B cell (primary cell): Measurements from ENCODE around the gene FEM1C. TPM values are rescaled to one million over a fixed set of nuclear protein-coding genes. Genes with fewer than 3 reads are reported as not detected.

ENCODE experiments used
- ATAC-seq: fragments of 200-7000 bp; cut with Tn5 transposase; one replicate; pipeline ENCODE4 v1.10.0; 2021; ENCODE audit warnings: low read depth, mild to moderate bottlenecking, moderate number of reproducible peaks, moderate library complexity
- CTCF ChIA-PET: fragments of 350-600 bp; sonication (Branson Sonifier 250); formaldehyde crosslinking; loops from one replicate; lab custom pipeline; 2021; ENCODE audit warnings: antibody characterized with exemption, inconsistent platforms; lab: Charles Lee
- POLR2A ChIA-PET: fragments of 350-600 bp; sonication (Branson Sonifier 250); formaldehyde crosslinking; loops from one replicate; lab custom pipeline; 2021; ENCODE audit warnings: antibody characterized with exemption; lab: Charles Lee
- DNase-seq: peaks from one replicate; pipeline ENCODE4 v3.0.0; 2013
- H2AFZ ChIP-seq: 2 replicates; pipeline ENCODE4 v1.6.1; 2012; ENCODE audit warnings: mild to moderate bottlenecking, low read depth, low read length; ENCODE audit not compliant: insufficient read depth, poor library complexity, severe bottlenecking
- H3K27ac ChIP-seq, 2 donors: 1 replicate in 1 of 2; 2 replicates in 1 of 2; pipeline ENCODE4 v1.5.1; 2012 to 2013; ENCODE audit warnings: low read length in 2 of 2, mild to moderate bottlenecking in 2 of 2, moderate library complexity in 1 of 2
- H3K27me3 ChIP-seq, 4 experiments: fragments of 200-600 bp in 1 of 4; sonication (generic) in 1 of 4; replicated peaks in 1 of 4; 1 replicate in 2 of 4; 2 replicates in 2 of 4; pipeline versions ENCODE4 v1.6.1 to v1.7.0; 2013 to 2016; ENCODE audit warnings: low read length in 3 of 4, mild to moderate bottlenecking in 2 of 4, mixed read lengths in 1 of 4, moderate library complexity in 1 of 4; ENCODE audit not compliant: insufficient read depth in 4 of 4, control insufficient read depth in 3 of 4; ENCODE audit errors: control extremely low read depth in 1 of 4
- H3K36me3 ChIP-seq, 2 experiments: replicated peaks in 1 of 2; 1 replicate in 1 of 2; 2 replicates in 1 of 2; pipeline versions ENCODE4 v1.6.1 to v1.7.1; 2013; ENCODE audit warnings: low read length in 1 of 2; ENCODE audit not compliant: insufficient read depth in 2 of 2, control insufficient read depth in 1 of 2; ENCODE audit errors: control extremely low read depth in 1 of 2, extremely low read depth in 1 of 2
- H3K4me1 ChIP-seq, 2 donors: fragments of 200-600 bp in 1 of 2; sonication (generic) in 1 of 2; 1 replicate in 1 of 2; 2 replicates in 1 of 2; pipeline versions ENCODE4 v1.5.1 to v1.6.1; 2013 to 2017; ENCODE audit warnings: low read length in 2 of 2; ENCODE audit not compliant: control insufficient read depth in 2 of 2, insufficient read depth in 2 of 2
- H3K4me2 ChIP-seq: replicated peaks from 2 replicates; pipeline ENCODE3; 2012; ENCODE audit warnings: mild to moderate bottlenecking, low read depth, low read length; ENCODE audit not compliant: poor library complexity, severe bottlenecking
- H3K4me3 ChIP-seq, 5 experiments: fragments of 200-600 bp in 1 of 5; sonication (generic) in 1 of 5; 1 replicate in 3 of 5; 2 replicates in 2 of 5; pipeline versions ENCODE4 v1.5.1 to v1.7.0; 2011 to 2016; ENCODE audit warnings: low read length in 4 of 5, mild to moderate bottlenecking in 4 of 5, low read depth in 2 of 5, control low read depth in 1 of 5, moderate library complexity in 1 of 5; ENCODE audit not compliant: insufficient read depth in 1 of 5; ENCODE audit errors: control extremely low read depth in 1 of 5, extremely low read depth in 1 of 5
- H3K79me2 ChIP-seq: fragments of 200-600 bp; sonication (generic); one replicate; pipeline ENCODE4 v1.6.0; 2016; ENCODE audit warnings: low read length; ENCODE audit not compliant: control insufficient read depth, insufficient read depth
- H3K9ac ChIP-seq: fragments of 200-600 bp; sonication (generic); 2 replicates; pipeline ENCODE4 v1.6.1; 2017; ENCODE audit warnings: mild to moderate bottlenecking, low read length, moderate library complexity
- H3K9me3 ChIP-seq, 3 donors: one replicate each; pipeline versions ENCODE4 v1.6.1 to v1.7.1; 2013; ENCODE audit warnings: low read length in 2 of 3; ENCODE audit not compliant: control insufficient read depth in 2 of 3, insufficient read depth in 1 of 3; ENCODE audit errors: control extremely low read depth in 1 of 3
- H4K20me1 ChIP-seq: 2 replicates; pipeline ENCODE4 v1.6.0; 2012; ENCODE audit warnings: mild to moderate bottlenecking, low read length; ENCODE audit not compliant: insufficient read depth, control insufficient read depth, poor library complexity, severe bottlenecking
- H3K27ac Mint-ChIP-seq: one replicate; pipeline ENCODE4 v1.8.0; 2021; ENCODE audit warnings: mixed read lengths
- H3K27me3 Mint-ChIP-seq: one replicate; pipeline ENCODE4 v1.8.0; 2021; ENCODE audit warnings: mixed read lengths
- H3K4me1 Mint-ChIP-seq: one replicate; pipeline ENCODE4 v1.8.0; 2021; ENCODE audit warnings: mixed read lengths
- H3K4me3 Mint-ChIP-seq: one replicate; pipeline ENCODE4 v1.8.0; 2021; ENCODE audit warnings: mixed read lengths
- H3K9me3 Mint-ChIP-seq: one replicate; pipeline ENCODE4 v1.8.0; 2022; ENCODE audit warnings: mixed read lengths; ENCODE audit not compliant: insufficient read depth
- CTCF ChIP-seq: fragments of 200-600 bp; IDR thresholded peaks from one replicate; pipeline ENCODE4 v1.8.0; 2022; ENCODE audit warnings: antibody characterized with exemption, mild to moderate bottlenecking
- EZH2 ChIP-seq: IDR thresholded peaks from 2 replicates; pipeline ENCODE4 v1.6.1; 2012; ENCODE audit warnings: borderline replicate concordance, low read depth, mild to moderate bottlenecking, moderate library complexity, low read length; ENCODE audit not compliant: insufficient read depth, poor library complexity, severe bottlenecking
- WGBS: methylation state at CpG from one replicate; pipeline ENCODE4 v1.1.5; 2013; ENCODE audit warnings: missing lambda C conversion rate; ENCODE audit not compliant: insufficient coverage; 5-methylcytosine and 5-hydroxymethylcytosine counted together
- intact Hi-C: fragments of 100-400 bp; cut with micrococcal nuclease; formaldehyde crosslinking; loops from one replicate; pipeline ENCODE4 v1.10.0; 2022
- polyA plus RNA-seq: library from polyadenylated mRNA; depleted of rRNA; stranded (reverse); fragments of >200 nt; gene quantifications from 2 replicates; pipeline ENCODE4 v1.2.3, GENCODE V29; 2012
- total RNA-seq, 2 donors: library from RNA; stranded (reverse); fragments of 120-200 nt in 1 of 2; gene quantifications; 1 replicate in 1 of 2; 2 replicates in 1 of 2; pipeline versions ENCODE4 v1.2.3 to v1.2.4, GENCODE V29; 2013 to 2022

Gene FEM1C
- total and polyA plus RNA-seq, 2 donors (not counting 1 experiment from before 2014, with no cell fraction given): 14.9 to 18.7 TPM

- H3K4me3 ChIP-seq: no peak overlapping the region
- no peak overlapping the region for H3K4me2 ChIP-seq
- no peak overlapping the region for H3K27ac ChIP-seq
- H3K9me3 Mint-ChIP-seq: no peaks in the 10 kb centered on the region
- no peaks in the 10 kb centered on the region for H3K4me1 ChIP-seq
- H3K27ac Mint-ChIP-seq: no peak overlapping the region
- peaks cover 8% of the 10 kb centered on the region for H3K27me3 Mint-ChIP-seq
- no peaks in the 10 kb centered on the region for H3K79me2 ChIP-seq
- no peak overlapping the region for H3K4me3 Mint-ChIP-seq
- intact Hi-C loops: no loop called here
- DNase-seq (no peak), ATAC-seq (no peak)
- no peaks in the 10 kb centered on the region for H4K20me1 ChIP-seq
- no peaks in the 10 kb centered on the region for H3K36me3 ChIP-seq
- H3K9me3 ChIP-seq: no peaks in the 10 kb centered on the region
- H3K9ac ChIP-seq: no peak overlapping the region
- POLR2A ChIA-PET: no interaction called here
- CTCF ChIA-PET: no interaction called here
- peaks cover 3% of the 10 kb centered on the region for H3K4me1 Mint-ChIP-seq
- H2AFZ ChIP-seq: no peak overlapping the region
- TF ChIP-seq CTCF (no peak), EZH2 (no peak)
- no peaks in the 10 kb centered on the region for H3K27me3 ChIP-seq
Measured at GRCh38 chr5:115475788-115476187, 68.8 kb downstream of the FEM1C start.

- ATAC-seq (no peak), DNase-seq (no peak)
- no peaks in the 10 kb centered on the region for H4K20me1 ChIP-seq
- intact Hi-C loops: no loop called here
- ChIA-PET POLR2A (no interaction called here), CTCF (no interaction called here)
- no peaks in the 10 kb centered on the region for H3K4me1 ChIP-seq
- H3K79me2 ChIP-seq: no peaks in the 10 kb centered on the region
- 53% methylated on average over 4 of the region's 6 CpGs for WGBS
- H3K9ac ChIP-seq: no peak overlapping the region
- no peak overlapping the region for H3K4me3 ChIP-seq
- no peak overlapping the region for H3K27ac ChIP-seq
- Mint-ChIP-seq H3K4me1 (no peaks in the 10 kb centered on the region), H3K4me3 (no peak overlapping the region), H3K27ac (no peak overlapping the region), H3K9me3 (no peaks in the 10 kb centered on the region), H3K27me3 (peaks cover 8% of the 10 kb centered on the region)
- H3K36me3 ChIP-seq: no peaks in the 10 kb centered on the region
- no peak for TF ChIP-seq CTCF
- no peak for TF ChIP-seq EZH2
- H2AFZ ChIP-seq: no peak overlapping the region
- no peaks in the 10 kb centered on the region for H3K9me3 ChIP-seq
- no peak overlapping the region for H3K4me2 ChIP-seq
- H3K27me3 ChIP-seq: no peaks in the 10 kb centered on the region
Measured at GRCh38 chr5:115472271-115473025, 72.1 kb downstream of the FEM1C start.
